IPS-20b (cell line): ENCODE measurements around the gene L3MBTL3.

Source experiments
- H3K27ac ChIP-seq: one replicate; pipeline ENCODE4 v1.5.1; 2013; ENCODE audit warnings: low read length
- H3K27me3 ChIP-seq: 2 replicates; pipeline ENCODE4 v1.6.1; 2013; ENCODE audit warnings: mild to moderate bottlenecking, low read length, inconsistent platforms; ENCODE audit not compliant: insufficient read depth
- H3K36me3 ChIP-seq: 2 replicates; pipeline ENCODE4 v1.6.1; 2013; ENCODE audit warnings: low read depth, mild to moderate bottlenecking, inconsistent platforms, low read length, moderate library complexity; ENCODE audit not compliant: insufficient read depth
- H3K4me1 ChIP-seq: 2 replicates; pipeline ENCODE4 v1.6.1; 2013; ENCODE audit warnings: mild to moderate bottlenecking, control low read depth, inconsistent platforms, low read length, moderate library complexity; ENCODE audit not compliant: insufficient read depth
- H3K4me3 ChIP-seq: 2 replicates; pipeline ENCODE4 v1.5.1; 2013; ENCODE audit warnings: mild to moderate bottlenecking, low read length, inconsistent platforms
- H3K9ac ChIP-seq: 2 replicates; pipeline ENCODE4 v1.6.1; 2013; ENCODE audit warnings: low read depth, mild to moderate bottlenecking, inconsistent platforms, low read length, moderate library complexity
- H3K9me3 ChIP-seq: 2 replicates; pipeline ENCODE4 v1.6.1; 2013; ENCODE audit warnings: mild to moderate bottlenecking, low read depth, low read length, inconsistent platforms; ENCODE audit not compliant: insufficient read depth

Gene L3MBTL3

GRCh38 chr6:130189531-130190397 lies 171.4 kb downstream of the L3MBTL3 start:
- Histone ChIP-seq H3K36me3 (no peaks in the 10 kb centered on the region), H3K4me1 (no peaks in the 10 kb centered on the region), H3K27ac (no peak overlapping the region), H3K27me3 (no peaks in the 10 kb centered on the region), H3K9ac (no peak overlapping the region), H3K9me3 (no peaks in the 10 kb centered on the region; the same call in 1 of the 2 replicates), H3K4me3 (no peak overlapping the region)
